Measurements from ENCODE around the gene TCP10L.

- TF ChIP-seq TARDBP (IDR thresholded peaks at IDR 0.05) (no peak), SP1 (IDR thresholded peaks at IDR 0.05) (no peak), FOXK2 (IDR thresholded peaks at IDR 0.05) (no peak), FOXM1 (IDR thresholded peaks at IDR 0.05; ENCODE audit: borderline replicate concordance) (no peak), BHLHE40 (IDR thresholded peaks at IDR 0.05; ENCODE audit: borderline replicate concordance) (no peak), L3MBTL2 (conservative IDR thresholded peaks at IDR 0.05) (no peak), ARNT (IDR thresholded peaks at IDR 0.05) (no peak), PKNOX1 (IDR thresholded peaks at IDR 0.05) (no peak), FOXA1 (IDR thresholded peaks at IDR 0.05) (no peak), HDGF (IDR thresholded peaks at IDR 0.05; ENCODE audit: borderline replicate concordance) (no peak), ELF4 (IDR thresholded peaks at IDR 0.05) (no peak)
These were observed 27.6 kb upstream of the TCP10L start for GRCh38 chr21:32612999-32613337.
